ENCODE results near the gene TMEM255B. TPM values are rescaled to one million over a fixed set of nuclear protein-coding genes. Genes with fewer than 3 reads are reported as not detected.

Gene TMEM255B
- total RNA-seq, 2 experiments from 2014 or later: 1.0 to 1.2 TPM

GRCh38 chr13:113862191-113862930, 103.3 kb downstream of the TMEM255B start:
- no peak overlapping the region for H3K27ac ChIP-seq (ENCODE audit: low read depth in 1 of 2, low read length in 2 of 2)
- Mint-ChIP-seq H3K4me3 (peak overlapping the region; percentile 85), H3K27ac (no peak overlapping the region), H3K9me3 (no peaks in the 10 kb centered on the region), H3K27me3 (peaks cover 57% of the 10 kb centered on the region), H3K4me1 (ENCODE audit: low read depth) (peaks cover 12% of the 10 kb centered on the region), H3K36me3 (ENCODE audit: low read depth) (no peaks in the 10 kb centered on the region)
- intact Hi-C loops (cut with DNase I, micrococcal nuclease): no loop called here
- POLR2A ChIA-PET: interaction anchor here (1.4 kb wide), 1 partner anchor 16 kb away, joined by 4 read pairs; no protein-coding TSS in a partner anchor
- TF ChIP-seq, protein P1, sequence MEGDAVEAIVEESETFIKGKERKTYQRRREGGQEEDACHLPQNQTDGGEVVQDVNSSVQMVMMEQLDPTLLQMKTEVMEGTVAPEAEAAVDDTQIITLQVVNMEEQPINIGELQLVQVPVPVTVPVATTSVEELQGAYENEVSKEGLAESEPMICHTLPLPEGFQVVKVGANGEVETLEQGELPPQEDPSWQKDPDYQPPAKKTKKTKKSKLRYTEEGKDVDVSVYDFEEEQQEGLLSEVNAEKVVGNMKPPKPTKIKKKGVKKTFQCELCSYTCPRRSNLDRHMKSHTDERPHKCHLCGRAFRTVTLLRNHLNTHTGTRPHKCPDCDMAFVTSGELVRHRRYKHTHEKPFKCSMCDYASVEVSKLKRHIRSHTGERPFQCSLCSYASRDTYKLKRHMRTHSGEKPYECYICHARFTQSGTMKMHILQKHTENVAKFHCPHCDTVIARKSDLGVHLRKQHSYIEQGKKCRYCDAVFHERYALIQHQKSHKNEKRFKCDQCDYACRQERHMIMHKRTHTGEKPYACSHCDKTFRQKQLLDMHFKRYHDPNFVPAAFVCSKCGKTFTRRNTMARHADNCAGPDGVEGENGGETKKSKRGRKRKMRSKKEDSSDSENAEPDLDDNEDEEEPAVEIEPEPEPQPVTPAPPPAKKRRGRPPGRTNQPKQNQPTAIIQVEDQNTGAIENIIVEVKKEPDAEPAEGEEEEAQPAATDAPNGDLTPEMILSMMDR (IDR thresholded peaks at IDR 0.05): no peak
- H3K27me3 ChIP-seq (ENCODE audit: control insufficient read depth in 1 of 2, insufficient read depth in 2 of 2, low read length in 2 of 2): peaks cover 36% of the 10 kb centered on the region in 2 experiments
- peaks cover 0 to 14% of the 10 kb centered on the region in 2 experiments for H3K9me3 ChIP-seq (ENCODE audit: control insufficient read depth in 1 of 2, insufficient read depth in 1 of 2, low read length in 2 of 2)
- DNase-seq (peak in 1 of 14 experiments; percentile 11), ATAC-seq (ENCODE audit: poor library complexity) (no peak)
- no peaks in the 10 kb centered on the region for H3K36me3 ChIP-seq (ENCODE audit: insufficient read depth, low read length)
- peak overlapping the region; percentile 46 for H3K4me3 ChIP-seq (ENCODE audit: low read length)
- H3K4me1 ChIP-seq (ENCODE audit: insufficient read depth, low read length): peaks cover 14% of the 10 kb centered on the region
- CTCF ChIA-PET: no interaction called here

GRCh38 chr13:113862931-113863523, 104.0 kb downstream of the TMEM255B start:
- intact Hi-C loops (cut with DNase I, micrococcal nuclease): no loop called here
- no peaks in the 10 kb centered on the region for H3K9me3 Mint-ChIP-seq
- Histone ChIP-seq H3K9me3 (ENCODE audit: control insufficient read depth in 1 of 2, insufficient read depth in 1 of 2, low read length in 2 of 2) (peaks cover 0 to 14% of the 10 kb centered on the region in 2 experiments), H3K36me3 (ENCODE audit: insufficient read depth, low read length) (no peaks in the 10 kb centered on the region), H3K4me1 (ENCODE audit: insufficient read depth, low read length) (peaks cover 14% of the 10 kb centered on the region), H3K27me3 (ENCODE audit: control insufficient read depth in 1 of 2, insufficient read depth in 2 of 2, low read length in 2 of 2) (peaks cover 36 to 37% of the 10 kb centered on the region in 2 experiments), H3K27ac (ENCODE audit: low read depth in 1 of 2, low read length in 2 of 2) (no peak overlapping the region), H3K4me3 (ENCODE audit: low read length) (peak overlapping the region; percentile 46)
- ChIA-PET CTCF (no interaction called here), POLR2A (interaction anchor here (1.4 kb wide), 1 partner anchor 16 kb away, joined by 4 read pairs; no protein-coding TSS in a partner anchor)
- no peaks in the 10 kb centered on the region for H3K36me3 Mint-ChIP-seq (ENCODE audit: low read depth)
- peaks cover 61% of the 10 kb centered on the region for H3K27me3 Mint-ChIP-seq
- peak overlapping the region; percentile 65 for H3K4me3 Mint-ChIP-seq
- TF ChIP-seq, protein P1 (IDR thresholded peaks at IDR 0.05): no peak
- peak in 3 of 14 experiments; percentile 16 to 39 (median 35) for DNase-seq
- peaks cover 12% of the 10 kb centered on the region for H3K4me1 Mint-ChIP-seq (ENCODE audit: low read depth)
- H3K27ac Mint-ChIP-seq: no peak overlapping the region
- no peak for ATAC-seq (ENCODE audit: poor library complexity)

DNA sequence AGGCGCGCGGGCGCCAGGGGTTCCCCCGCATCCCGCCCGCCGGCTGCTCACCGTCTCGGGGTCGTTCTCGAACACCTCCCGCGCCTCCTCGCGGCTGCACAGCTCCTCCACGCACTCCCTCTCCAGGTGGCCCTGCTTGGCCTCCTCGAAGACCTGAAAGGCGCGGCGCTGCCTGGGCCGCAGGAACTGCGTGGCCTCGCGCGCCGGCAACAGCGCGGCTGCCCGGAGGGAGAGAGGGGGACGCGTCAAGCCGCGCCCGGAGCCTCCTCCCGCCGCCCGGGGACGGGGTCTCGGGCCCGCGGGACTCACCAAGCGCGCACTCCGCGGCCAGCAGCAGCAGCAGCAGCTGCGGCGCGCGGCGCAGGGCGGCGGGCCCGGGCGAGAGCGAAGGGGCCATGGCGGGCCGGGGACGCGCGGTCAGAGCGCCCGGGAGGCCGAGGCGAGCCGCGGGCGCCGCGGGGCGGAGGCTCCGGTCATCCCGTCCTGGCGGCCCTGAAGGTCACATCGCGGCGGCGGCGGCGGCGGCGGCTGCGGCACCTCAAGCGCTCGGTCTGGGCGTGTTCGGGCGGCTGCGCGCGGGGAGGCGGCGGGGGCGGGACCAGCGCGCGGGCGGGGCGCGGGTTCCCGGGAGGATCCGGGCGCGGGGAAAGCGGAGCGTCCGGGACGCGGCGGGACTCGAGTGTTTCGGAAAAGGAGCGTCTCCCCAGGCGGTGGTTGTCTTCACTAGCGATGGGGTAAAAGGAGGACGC, 104.7 kb downstream of the TMEM255B start, which contains the start of gene GAS6:
Gene GAS6 (minus strand): TSS at position 553 of the 749 bp plus-strand sequence. CDS start 156 bp downstream, at position 397.
- no peaks in the 10 kb centered on the region for H3K9me3 Mint-ChIP-seq
- H3K4me1 Mint-ChIP-seq (ENCODE audit: low read depth): peaks cover 12% of the 10 kb centered on the region
- Histone ChIP-seq H3K4me3 (ENCODE audit: low read length) (peak within 1 kb of the TSS; percentile 46), H3K9me3 (ENCODE audit: control insufficient read depth in 1 of 2, insufficient read depth in 1 of 2, low read length in 2 of 2) (peaks cover 0 to 14% of the 10 kb centered on the region in 2 experiments), H3K27ac (ENCODE audit: low read depth in 1 of 2, low read length in 2 of 2) (no peak within 1 kb of the TSS), H3K36me3 (ENCODE audit: insufficient read depth, low read length) (no peaks in the 10 kb centered on the region), H3K4me1 (ENCODE audit: insufficient read depth, low read length) (peaks cover 14% of the 10 kb centered on the region), H3K27me3 (ENCODE audit: control insufficient read depth in 1 of 2, insufficient read depth in 2 of 2, low read length in 2 of 2) (peaks cover 37 to 40% of the 10 kb centered on the region in 2 experiments)
- TF ChIP-seq, protein P1 (IDR thresholded peaks at IDR 0.05): no peak
- peaks cover 60% of the 10 kb centered on the region for H3K27me3 Mint-ChIP-seq
- peak within 1 kb of the TSS; percentile 74 for H3K4me3 Mint-ChIP-seq
- ATAC-seq (ENCODE audit: poor library complexity) (peak; percentile 54), DNase-seq (peak in 4 of 14 experiments; percentile 22 to 52 (median 36))
- ChIA-PET POLR2A (no interaction called here), CTCF (no interaction called here)
- no peaks in the 10 kb centered on the region for H3K36me3 Mint-ChIP-seq (ENCODE audit: low read depth)
- H3K27ac Mint-ChIP-seq: no peak within 1 kb of the TSS
- intact Hi-C loops (cut with DNase I, micrococcal nuclease): no loop called here

Data from CD4-positive, alpha-beta T cell (primary cell).